OCI-LY7 (cell line): ENCODE results near the gene FBXL15. TPM values are rescaled to one million over a fixed set of nuclear protein-coding genes. Genes with fewer than 3 reads are reported as not detected.

Source experiments
- BruUV-seq: library from RNA; stranded (reverse); fragments of 400-500 nt; replicated peaks from 2 replicates; lab custom pipeline; 2021; lab: Mats Ljungman, UMichigan
- CTCF ChIA-PET: fragments of 300-600 bp; sonication (Branson Sonifier 250); formaldehyde crosslinking; loops from one replicate; lab custom pipeline; 2022; ENCODE audit warnings: antibody characterized with exemption; ENCODE audit not compliant: unreplicated experiment; lab: Charles Lee
- POLR2A ChIA-PET: fragments of 300-600 bp; sonication (Branson Sonifier 250); formaldehyde crosslinking; loops from one replicate; lab custom pipeline; 2022; ENCODE audit warnings: antibody characterized with exemption; lab: Charles Lee
- DNase-seq: peaks from one replicate; pipeline ENCODE4 v3.0.0-alpha.2; 2015; ENCODE audit warnings: low spot score
- H2AFZ ChIP-seq: fragments of 200-600 bp; sonication (generic), shearing (Covaris generic); 2 replicates; pipeline ENCODE4 v1.6.1; 2014; ENCODE audit warnings: mild to moderate bottlenecking, antibody characterized with exemption, low read length, moderate library complexity
- H3K27ac ChIP-seq: fragments of 200-600 bp; sonication (generic); 2 replicates; pipeline ENCODE4 v1.5.1; 2014; ENCODE audit warnings: mixed run types, low read depth, mild to moderate bottlenecking, moderate library complexity, low read length, inconsistent platforms; ENCODE audit not compliant: poor library complexity, severe bottlenecking
- H3K36me3 ChIP-seq: fragments of 200-600 bp; sonication (generic); 2 replicates; pipeline ENCODE4 v1.6.1; 2014; ENCODE audit warnings: mild to moderate bottlenecking, antibody characterized with exemption, low read length, moderate library complexity, mixed read lengths; ENCODE audit not compliant: insufficient read depth
- H3K4me1 ChIP-seq: fragments of 200-600 bp; sonication (generic); 2 replicates; pipeline ENCODE4 v1.5.1; 2014; ENCODE audit warnings: mild to moderate bottlenecking, low read length; ENCODE audit not compliant: insufficient read depth, poor library complexity, severe bottlenecking
- H3K4me2 ChIP-seq: fragments of 200-600 bp; sonication (generic); 2 replicates; pipeline ENCODE4 v1.6.1; 2014; ENCODE audit warnings: mild to moderate bottlenecking, low read length
- H3K4me3 ChIP-seq: fragments of 200-600 bp; sonication (generic); 2 replicates; pipeline ENCODE4 v1.5.1; 2014; ENCODE audit warnings: mild to moderate bottlenecking, low read depth, low read length; ENCODE audit not compliant: poor library complexity, severe bottlenecking
- H3K79me2 ChIP-seq: fragments of 200-600 bp; sonication (generic); 2 replicates; pipeline ENCODE4 v1.6.1; 2016; ENCODE audit warnings: low read depth, mild to moderate bottlenecking, low read length, moderate library complexity, mixed read lengths; ENCODE audit not compliant: insufficient read depth
- H3K9me2 ChIP-seq: fragments of 200-600 bp; sonication (generic); 2 replicates; pipeline ENCODE4 v1.6.1; 2016; ENCODE audit warnings: mild to moderate bottlenecking, low read length, mixed read lengths; ENCODE audit not compliant: insufficient read depth
- H3K9me3 ChIP-seq: fragments of 200-600 bp; sonication (generic); 2 replicates; pipeline ENCODE4 v1.6.1; 2014; ENCODE audit warnings: mild to moderate bottlenecking, mixed run types, low read length, mixed read lengths
- H4K20me1 ChIP-seq: fragments of 200-600 bp; sonication (generic); 2 replicates; pipeline ENCODE4 v1.6.1; 2014; ENCODE audit warnings: mild to moderate bottlenecking, antibody characterized with exemption, low read length, moderate library complexity, mixed read lengths; ENCODE audit not compliant: insufficient read depth
- EZH2phosphoT487 ChIP-seq: fragments of 200-600 bp; sonication (generic); IDR thresholded peaks from 2 replicates; pipeline ENCODE4 v1.6.1; 2018; ENCODE audit warnings: low read depth, borderline replicate concordance, mild to moderate bottlenecking, mixed run types, antibody characterized with exemption, low read length, moderate library complexity, mixed read lengths
- intact Hi-C: fragments of 100-400 bp; cut with micrococcal nuclease; formaldehyde crosslinking; loops from one replicate; pipeline ENCODE4 v1.10.0; 2022; ENCODE audit not compliant: unreplicated experiment
- total RNA-seq, 2 experiments: library from RNA; depleted of rRNA in 1 of 2; stranded (reverse); fragments of >200 nt in 1 of 2; shearing (Covaris generic) in 1 of 2; gene quantifications; 2 replicates each; pipeline ENCODE4 v1.2.3, GENCODE V29; 2014 to 2022
- TF ChIP-seq, protein P1 (sequence below): fragments of 200-600 bp; sonication (generic); conservative IDR thresholded peaks from 2 replicates; pipeline ENCODE4 v1.5.1; 2014; ENCODE audit warnings: mild to moderate bottlenecking, antibody characterized with exemption, low read length, moderate library complexity, mixed read lengths

FBXL15 gene
- total RNA-seq, 2 experiments from 2014 or later, result 13.3 to 18.2 TPM

DNA sequence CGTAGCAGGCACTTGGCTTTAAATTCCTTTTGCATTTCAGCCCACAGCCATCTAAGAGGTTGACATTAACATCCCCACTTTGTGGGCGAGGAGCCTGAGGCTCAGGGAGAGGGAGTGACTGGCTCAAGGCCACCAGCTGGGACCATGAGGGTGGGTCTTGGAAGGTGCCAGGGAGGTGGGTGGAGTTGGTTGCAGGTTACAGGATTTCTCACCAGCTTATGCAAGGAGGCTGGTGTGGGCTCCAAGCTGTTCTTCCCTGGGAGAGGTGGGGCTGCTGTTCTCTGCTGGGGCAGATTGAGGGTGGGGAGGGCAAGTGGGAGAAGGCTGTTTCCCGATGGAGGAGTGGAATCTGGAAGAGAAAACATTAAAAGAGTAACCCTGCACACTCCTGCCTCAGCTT is 44.8 kb downstream of the FBXL15 start:
- ChIA-PET CTCF (no interaction called here), POLR2A (interaction anchor here (0.6 to 0.8 kb wide), 2 partner anchors 9 to 17 kb away, joined by 3 read pairs; no protein-coding TSS in a partner anchor)
- H3K79me2 ChIP-seq, result peaks cover 18% of the 10 kb centered on the region; the same call in 1 of the 2 replicates
- no TSS peak for BruUV-seq
- no peak overlapping the region for H2AFZ ChIP-seq
- no peaks in the 10 kb centered on the region for H3K9me3 ChIP-seq
- TF ChIP-seq, protein P1, sequence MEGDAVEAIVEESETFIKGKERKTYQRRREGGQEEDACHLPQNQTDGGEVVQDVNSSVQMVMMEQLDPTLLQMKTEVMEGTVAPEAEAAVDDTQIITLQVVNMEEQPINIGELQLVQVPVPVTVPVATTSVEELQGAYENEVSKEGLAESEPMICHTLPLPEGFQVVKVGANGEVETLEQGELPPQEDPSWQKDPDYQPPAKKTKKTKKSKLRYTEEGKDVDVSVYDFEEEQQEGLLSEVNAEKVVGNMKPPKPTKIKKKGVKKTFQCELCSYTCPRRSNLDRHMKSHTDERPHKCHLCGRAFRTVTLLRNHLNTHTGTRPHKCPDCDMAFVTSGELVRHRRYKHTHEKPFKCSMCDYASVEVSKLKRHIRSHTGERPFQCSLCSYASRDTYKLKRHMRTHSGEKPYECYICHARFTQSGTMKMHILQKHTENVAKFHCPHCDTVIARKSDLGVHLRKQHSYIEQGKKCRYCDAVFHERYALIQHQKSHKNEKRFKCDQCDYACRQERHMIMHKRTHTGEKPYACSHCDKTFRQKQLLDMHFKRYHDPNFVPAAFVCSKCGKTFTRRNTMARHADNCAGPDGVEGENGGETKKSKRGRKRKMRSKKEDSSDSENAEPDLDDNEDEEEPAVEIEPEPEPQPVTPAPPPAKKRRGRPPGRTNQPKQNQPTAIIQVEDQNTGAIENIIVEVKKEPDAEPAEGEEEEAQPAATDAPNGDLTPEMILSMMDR, result no peak
- no peak for TF ChIP-seq EZH2phosphoT487
- intact Hi-C loops, result no loop called here
- no peak overlapping the region for H3K4me3 ChIP-seq
- H3K4me1 ChIP-seq, result peaks cover 28% of the 10 kb centered on the region
- no peaks in the 10 kb centered on the region for H3K9me2 ChIP-seq
- H3K36me3 ChIP-seq, result peaks cover 9% of the 10 kb centered on the region; the same call in 1 of the 2 replicates
- H4K20me1 ChIP-seq, result no peaks in the 10 kb centered on the region
- no peak for DNase-seq
- no peak overlapping the region for H3K27ac ChIP-seq
- no peak overlapping the region for H3K4me2 ChIP-seq

DNA sequence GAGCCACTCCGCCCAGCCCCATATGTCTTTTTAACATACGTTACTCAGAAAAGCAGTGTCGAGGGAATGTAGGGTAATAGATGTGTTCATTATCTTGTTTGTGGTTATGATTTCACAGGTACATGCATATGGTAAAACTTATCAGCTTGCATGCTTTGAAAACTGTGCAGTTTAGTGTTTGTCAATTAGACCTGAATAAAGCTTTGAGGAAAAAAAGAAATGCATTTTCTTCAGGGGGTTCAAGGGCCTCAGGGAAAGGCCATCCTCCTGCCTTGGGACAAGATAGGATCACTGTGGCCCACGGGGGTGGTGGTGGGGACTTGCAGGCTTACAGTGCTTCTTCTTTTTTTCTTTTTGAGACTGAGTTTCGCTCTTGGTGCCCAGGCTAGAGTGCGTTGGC is 46.7 kb downstream of the FBXL15 start:
- intact Hi-C loops, result no loop called here
- CTCF ChIA-PET, result no interaction called here

DNA sequence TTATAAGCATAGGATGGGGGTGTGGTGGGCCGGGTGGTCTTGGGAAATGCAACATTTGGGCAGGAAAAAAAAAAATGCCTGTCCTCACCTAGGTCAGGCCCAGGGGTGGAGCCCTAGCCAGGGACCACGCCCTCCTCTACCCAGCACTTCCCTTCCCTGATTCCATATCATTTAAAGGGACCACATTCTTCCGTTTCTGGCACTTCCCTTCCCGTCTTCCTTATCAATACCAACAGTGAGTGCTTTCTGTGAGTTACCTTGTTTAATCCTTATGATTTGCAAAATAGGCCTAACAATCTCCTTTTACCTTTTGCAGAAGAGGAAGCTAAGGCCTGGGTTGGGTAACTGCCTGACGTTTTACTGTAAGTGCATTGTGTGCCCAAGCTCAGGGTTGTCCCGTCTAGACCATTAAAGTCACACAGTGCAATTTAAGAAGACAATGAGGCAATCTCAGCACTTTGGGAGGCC is 47.4 kb downstream of the FBXL15 start:
- peaks cover 7% of the 10 kb centered on the region; the same call in 1 of the 2 replicates for H3K79me2 ChIP-seq
- intact Hi-C loops, result no loop called here
- BruUV-seq, result no TSS peak
- DNase-seq, result no peak
- H4K20me1 ChIP-seq, result no peaks in the 10 kb centered on the region
- peaks cover 9% of the 10 kb centered on the region for H3K4me1 ChIP-seq
- ChIA-PET POLR2A (interaction anchor here (0.5 kb wide), 1 partner anchor 18 kb away, joined by 4 read pairs; no protein-coding TSS in a partner anchor), CTCF (no interaction called here)
- no peaks in the 10 kb centered on the region for H3K9me3 ChIP-seq
- no peak overlapping the region for H2AFZ ChIP-seq
- peaks cover 9% of the 10 kb centered on the region; the same call in 1 of the 2 replicates for H3K36me3 ChIP-seq
- H3K27ac ChIP-seq, result no peak overlapping the region
- TF ChIP-seq EZH2phosphoT487, result no peak
- TF ChIP-seq, protein P1, result no peak
- H3K4me3 ChIP-seq, result no peak overlapping the region
- H3K9me2 ChIP-seq, result no peaks in the 10 kb centered on the region
- no peak overlapping the region for H3K4me2 ChIP-seq

More for the DNA sequence above, 46.7 kb downstream of the FBXL15 start:
- TF ChIP-seq EZH2phosphoT487, result no peak
- TF ChIP-seq, protein P1, result no peak
- POLR2A ChIA-PET, result interaction anchor here (0.9 kb wide), 1 partner anchor 32 kb away, joined by 3 read pairs; no protein-coding TSS in a partner anchor
- Histone ChIP-seq H3K79me2 (peaks cover 8% of the 10 kb centered on the region; the same call in 1 of the 2 replicates), H3K9me3 (no peaks in the 10 kb centered on the region), H3K4me2 (no peak overlapping the region), H4K20me1 (no peaks in the 10 kb centered on the region), H3K36me3 (peaks cover 9% of the 10 kb centered on the region; the same call in 1 of the 2 replicates), H3K4me3 (no peak overlapping the region), H3K9me2 (no peaks in the 10 kb centered on the region), H2AFZ (no peak overlapping the region), H3K4me1 (peaks cover 16% of the 10 kb centered on the region), H3K27ac (no peak overlapping the region)
- DNase-seq, result no peak
- BruUV-seq, result no TSS peak
